A549 (cell line): ENCODE data around the gene TLX3. TPM values are rescaled to one million over a fixed set of nuclear protein-coding genes. Genes with fewer than 3 reads are reported as not detected.

Experiments
- ATAC-seq, 2 experiments: fragments of 200-7000 bp in 1 of 2; fragments of >200 bp in 1 of 2; cut with Nextera tagmentation in 1 of 2; cut with Tn5 transposase in 1 of 2; 3 replicates each; pipeline versions ENCODE4 v1.8.0 to v1.9.1; 2018 to 2020; ENCODE audit warnings: mild to moderate bottlenecking in 1 of 2, moderate library complexity in 1 of 2
- CTCF ChIA-PET: fragments of 300-600 bp; sonication (Branson Sonifier 250); formaldehyde crosslinking; extraction: SDS; loops from one replicate; lab custom pipeline; 2021; ENCODE audit warnings: antibody characterized with exemption, inconsistent platforms; lab: Yijun Ruan, JAX
- POLR2A ChIA-PET: fragments of 350-600 bp; formaldehyde crosslinking; extraction: SDS; loops from one replicate; lab custom pipeline; 2021; ENCODE audit warnings: antibody characterized with exemption, inconsistent platforms; lab: Yijun Ruan, JAX
- DNase-seq, 2 experiments: peaks; one replicate each; pipeline versions ENCODE4 v3.0.0 to v3.0.0-alpha.2; 2011 to 2016; ENCODE audit warnings: low read depth in 1 of 2, low spot score in 1 of 2
- FAIRE-seq: peaks from 2 replicates; lab custom pipeline; 2011; peaks lifted over from hg19 to GRCh38; lab: Jason Lieb, UNC
- H3K27ac ChIP-seq, 2 experiments: fragments of >200 bp; sonication (Bioruptor Twin); formaldehyde crosslinking; 3 replicates each; pipeline ENCODE4 v1.5.1; 2016 to 2017
- H3K4me1 ChIP-seq: fragments of >200 bp; sonication (Bioruptor Twin); formaldehyde crosslinking; 3 replicates; pipeline ENCODE4 v1.6.1; 2016
- H3K4me2 ChIP-seq: fragments of >200 bp; sonication (Bioruptor Twin); formaldehyde crosslinking; 3 replicates; pipeline ENCODE4 v1.6.1; 2016
- H3K4me3 ChIP-seq: fragments of >200 bp; sonication (Bioruptor Twin); formaldehyde crosslinking; 3 replicates; pipeline ENCODE4 v1.5.1; 2016
- H3K9me3 ChIP-seq: fragments of >200 bp; sonication (Bioruptor Twin); formaldehyde crosslinking; 3 replicates; pipeline ENCODE4 v1.6.1; 2016
- BCL3 ChIP-seq: fragments of >200 bp; sonication (Bioruptor Twin); formaldehyde crosslinking; IDR thresholded peaks from 3 replicates; pipeline ENCODE4 v1.6.1; 2016
- BHLHE40 ChIP-seq: IDR thresholded peaks from 2 replicates; pipeline ENCODE4 v1.6.1; 2012; ENCODE audit warnings: low read depth, low read length, inconsistent platforms
- CEBPB ChIP-seq, 2 experiments: fragments of >200 bp in 1 of 2; sonication (Bioruptor Twin) in 1 of 2; formaldehyde crosslinking in 1 of 2; IDR thresholded peaks; 2 replicates each; pipeline ENCODE4 v1.6.1; 2012 to 2016
- E2F6 ChIP-seq: IDR thresholded peaks from 2 replicates; pipeline ENCODE4 v1.6.1; 2012; ENCODE audit warnings: low read depth, borderline replicate concordance
- FOSB ChIP-seq: fragments of 250-450 bp; sonication (Bioruptor Pico); IDR thresholded peaks from 2 replicates; pipeline ENCODE4 v1.5.0; 2020; ENCODE audit warnings: mild to moderate bottlenecking, moderate library complexity
- GATA3 ChIP-seq: IDR thresholded peaks from 2 replicates; pipeline ENCODE4 v1.6.1; 2012; ENCODE audit warnings: borderline replicate concordance
- HES2 ChIP-seq: fragments of >200 bp; sonication (Bioruptor Twin); formaldehyde crosslinking; IDR thresholded peaks from 2 replicates; pipeline ENCODE4 v1.6.1; 2016
- HEYL ChIP-seq: fragments of 250-450 bp; sonication (Bioruptor Pico); IDR thresholded peaks from 2 replicates; pipeline ENCODE4 v1.8.0; 2021; ENCODE audit warnings: mild to moderate bottlenecking, moderate library complexity
- HMGXB4 ChIP-seq: fragments of 250-450 bp; sonication (Bioruptor Pico); IDR thresholded peaks from 2 replicates; pipeline ENCODE4 v1.5.0; 2021; ENCODE audit warnings: mild to moderate bottlenecking, moderate library complexity, borderline replicate concordance
- JUN ChIP-seq, 2 experiments: fragments of >200 bp; sonication (Bioruptor Twin); formaldehyde crosslinking; IDR thresholded peaks; 2 replicates in 1 of 2; 3 replicates in 1 of 2; pipeline ENCODE4 v1.6.1; 2016 to 2017
- KDM5A ChIP-seq: fragments of 200-600 bp; sonication (generic); IDR thresholded peaks from 2 replicates; pipeline ENCODE4 v1.6.1; 2016; ENCODE audit warnings: antibody characterized with exemption, mild to moderate bottlenecking
- MAFK ChIP-seq: fragments of 450-650 bp; IDR thresholded peaks from 2 replicates; pipeline ENCODE4 v1.6.1; 2014; ENCODE audit not compliant: partially characterized antibody
- NFE2L2 ChIP-seq: fragments of 150-350 bp; conservative IDR thresholded peaks from 2 replicates; pipeline ENCODE4 v1.6.1; 2014; ENCODE audit warnings: low read length
- NPAS2 ChIP-seq: fragments of 250-450 bp; sonication (Bioruptor Pico); IDR thresholded peaks from 2 replicates; pipeline ENCODE4 v1.8.0; 2022; ENCODE audit warnings: mild to moderate bottlenecking, moderate library complexity, borderline replicate concordance
- NR3C1 ChIP-seq: fragments of >200 bp; sonication (Bioruptor Twin); formaldehyde crosslinking; IDR thresholded peaks from 3 replicates; pipeline ENCODE4 v1.6.1; 2017
- PHF8 ChIP-seq: fragments of 200-600 bp; sonication (generic); IDR thresholded peaks from 2 replicates; pipeline ENCODE4 v1.6.1; 2016; ENCODE audit warnings: low read depth, mild to moderate bottlenecking, antibody characterized with exemption, moderate library complexity, borderline replicate concordance
- POLR2AphosphoS2 ChIP-seq: conservative IDR thresholded peaks from 2 replicates; pipeline ENCODE4 v1.6.1; 2012; ENCODE audit warnings: low read length, improper control_type of control experiment, inconsistent platforms
- RAD21 ChIP-seq, 2 experiments: fragments of >200 bp in 1 of 2; sonication (Bioruptor Twin) in 1 of 2; formaldehyde crosslinking in 1 of 2; IDR thresholded peaks in 1 of 2; conservative IDR thresholded peaks in 1 of 2; 2 replicates in 1 of 2; 3 replicates in 1 of 2; pipeline ENCODE4 v1.6.1; 2012 to 2018; ENCODE audit warnings: inconsistent platforms in 1 of 2
- RARB ChIP-seq: fragments of 250-450 bp; sonication (Bioruptor Pico); IDR thresholded peaks from 2 replicates; pipeline ENCODE4 v1.8.0; 2021; ENCODE audit warnings: mild to moderate bottlenecking, moderate library complexity
- REST ChIP-seq: fragments of 200-600 bp; sonication (generic); IDR thresholded peaks from 2 replicates; pipeline ENCODE4 v1.6.1; 2016; ENCODE audit warnings: antibody characterized with exemption, mild to moderate bottlenecking, moderate library complexity
- SREBF2 ChIP-seq: fragments of 450-650 bp; IDR thresholded peaks from 2 replicates; pipeline ENCODE4 v1.6.1; 2014; ENCODE audit warnings: mild to moderate bottlenecking, moderate library complexity
- TFCP2L1 ChIP-seq: fragments of 250-450 bp; sonication (Bioruptor Pico); IDR thresholded peaks from 2 replicates; pipeline ENCODE4 v1.5.0; 2021; ENCODE audit warnings: mild to moderate bottlenecking
- TP53 ChIP-seq: fragments of 250-450 bp; sonication (Bioruptor Pico); IDR thresholded peaks from 2 replicates; pipeline ENCODE4 v1.5.0; 2021; ENCODE audit warnings: mild to moderate bottlenecking, moderate library complexity
- ZC3H11A ChIP-seq: fragments of 450-650 bp; IDR thresholded peaks from 2 replicates; pipeline ENCODE4 v1.6.1; 2014; ENCODE audit warnings: antibody characterized with exemption, mild to moderate bottlenecking
- ZFP36 ChIP-seq: fragments of 450-650 bp; IDR thresholded peaks from 2 replicates; pipeline ENCODE4 v1.6.1; 2014; ENCODE audit warnings: borderline replicate concordance; ENCODE audit not compliant: partially characterized antibody
- ZNF302 ChIP-seq: fragments of 250-450 bp; sonication (Bioruptor Pico); IDR thresholded peaks from 2 replicates; pipeline ENCODE4 v1.9.0; 2021; ENCODE audit warnings: inconsistent platforms, mild to moderate bottlenecking, moderate library complexity
- WGBS: methylation state at CpG from one replicate; pipeline ENCODE4 v1.1.6; 2017; ENCODE audit errors: missing lambda C conversion rate; 5-methylcytosine and 5-hydroxymethylcytosine counted together
- polyA plus RNA-seq, 4 experiments: library from polyadenylated mRNA; depleted of rRNA in 3 of 4; stranded (reverse); fragments of >200 nt; fragmentation: RNase III in 1 of 4; extraction: RNeasy Plus Mini Kit Qiagen cat#74134 plus additional on column Dnase treatment in 1 of 4; gene quantifications; 2 replicates in 3 of 4; 3 replicates in 1 of 4; pipeline ENCODE4 v1.2.3, GENCODE V29; 2011 to 2017

Gene TLX3
- polyA plus RNA-seq, 2 of the 4 experiments (the other 2 are of a cell fraction): not detected

- Histone ChIP-seq H3K4me3 (no peak overlapping the region), H3K4me2 (no peak overlapping the region), H3K9me3 (no peaks in the 10 kb centered on the region), H3K27ac (no peak overlapping the region), H3K4me1 (no peaks in the 10 kb centered on the region)
- CTCF ChIA-PET: interaction anchor here (0.9 to 2.9 kb wide), 5 partner anchors 14 to 683 kb away, joined by 3 to 21 read pairs (median 8); no protein-coding TSS in a partner anchor
- POLR2A ChIA-PET: no interaction called here
- FAIRE-seq (no peak), ATAC-seq (no peak), DNase-seq (no peak)
- TF ChIP-seq GATA3 (no peak), HES2 (no peak), PHF8 (no peak), TFCP2L1 (no peak), NR3C1 (no peak), HEYL (CRISPR knock-in tag) (no peak), ZNF302 (CRISPR knock-in tag) (no peak), MAFK (no peak), ZFP36 (no peak), NPAS2 (CRISPR knock-in tag) (no peak), RARB (CRISPR knock-in tag) (no peak), CEBPB (IDR thresholded peaks at IDR 0.05) (no peak), RAD21 (conservative IDR thresholded peaks at IDR 0.05 in 1 of 2, IDR thresholded peaks at IDR 0.05 in 1 of 2) (no peak), NFE2L2 (no peak), BCL3 (no peak)
- 81% methylated on average over 5 of the region's 5 CpGs for WGBS
These were observed 13.5 kb downstream of the TLX3 start for GRCh38 chr5:171322527-171322926.

GRCh38 chr5:171323007-171323406, 14.0 kb downstream of the TLX3 start:
- no peaks in the 10 kb centered on the region for H3K4me1 ChIP-seq
- POLR2A ChIA-PET: no interaction called here
- TF ChIP-seq ZC3H11A (no peak), HMGXB4 (CRISPR knock-in tag) (no peak), FOSB (CRISPR knock-in tag) (no peak), MAFK (peak; percentile 80)
- TF ChIP-seq, all 56 proteins: peak for 1
- ATAC-seq (no peak), DNase-seq (no peak), FAIRE-seq (no peak)
- Histone ChIP-seq H3K4me2 (no peak overlapping the region), H3K27ac (no peak overlapping the region), H3K4me3 (no peak overlapping the region), H3K9me3 (no peaks in the 10 kb centered on the region)
- WGBS: 16% methylated on average over 3 of the region's 3 CpGs
- CTCF ChIA-PET: interaction anchor here (0.9 to 2.9 kb wide), 6 partner anchors 13 to 684 kb away, joined by 3 to 21 read pairs (median 7); no protein-coding TSS in a partner anchor

GRCh38 chr5:171323806-171324632, 15.0 kb downstream of the TLX3 start:
- no peak overlapping the region for H3K27ac ChIP-seq
- H3K4me3 ChIP-seq: no peak overlapping the region
- no peaks in the 10 kb centered on the region for H3K9me3 ChIP-seq
- no peaks in the 10 kb centered on the region for H3K4me1 ChIP-seq
- FAIRE-seq: no peak
- CTCF ChIA-PET: interaction anchor here (0.6 to 2.9 kb wide), 9 partner anchors 9 to 1270 kb away, joined by 3 to 21 read pairs (median 6); no protein-coding TSS in a partner anchor
- no peak for ATAC-seq
- no peak for DNase-seq
- POLR2A ChIA-PET: no interaction called here
- H3K4me2 ChIP-seq: no peak overlapping the region; the same call in 2 of the 3 replicates
- 68% methylated on average over 20 of the region's 20 CpGs for WGBS
- no peak for TF ChIP-seq PHF8
- TF ChIP-seq JUN (IDR thresholded peaks at IDR 0.05): no peak
- TF ChIP-seq SREBF2: no peak
- TF ChIP-seq KDM5A: no peak
- TF ChIP-seq NR3C1: no peak
- no peak for TF ChIP-seq E2F6
- TF ChIP-seq NPAS2 (CRISPR knock-in tag): no peak
- no peak for TF ChIP-seq TP53 (CRISPR knock-in tag)
- no peak for TF ChIP-seq BHLHE40
- no peak for TF ChIP-seq POLR2AphosphoS2
- no peak for TF ChIP-seq REST
- TF ChIP-seq RAD21 (conservative IDR thresholded peaks at IDR 0.05 in 1 of 2, IDR thresholded peaks at IDR 0.05 in 1 of 2): no peak
